GM12878 (cell line): Measurements from ENCODE around the gene BUB3. TPM values are rescaled to one million over a fixed set of nuclear protein-coding genes. Genes with fewer than 3 reads are reported as not detected.

Experiments used
- ATAC-seq: fragments of 200-7000 bp; cut with Tn5 transposase; 3 replicates; pipeline ENCODE4 v1.9.1; 2020; ENCODE audit warnings: mild to moderate bottlenecking, moderate library complexity
- BruUV-seq: library from RNA; stranded (reverse); fragments of 400-500 nt; replicated peaks from 2 replicates; lab custom pipeline; 2021; lab: Mats Ljungman, UMichigan
- CTCF ChIA-PET: fragments of 300-600 bp; sonication (Branson Sonifier 250); formaldehyde crosslinking; extraction: SDS; loops from one replicate; lab custom pipeline; 2021; ENCODE audit warnings: inconsistent platforms; lab: Yijun Ruan, JAX
- POLR2A ChIA-PET: fragments of 350-600 bp; formaldehyde crosslinking; extraction: SDS; loops from one replicate; lab custom pipeline; 2021; ENCODE audit warnings: inconsistent platforms; lab: Charles Lee
- RAD21 ChIA-PET: fragments of 300-600 bp; sonication (Branson Sonifier 250); formaldehyde crosslinking; loops from one replicate; lab custom pipeline; 2023; ENCODE audit warnings: antibody characterized with exemption; ENCODE audit not compliant: unreplicated experiment; lab: Charles Lee
- SMC1A ChIA-PET: fragments of 300-600 bp; sonication (Branson Sonifier 250); formaldehyde crosslinking; loops from one replicate; lab custom pipeline; 2023; ENCODE audit not compliant: unreplicated experiment, uncharacterized antibody; lab: Charles Lee
- DNase-seq: peaks from one replicate; pipeline ENCODE4 v3.0.0-alpha.2; 2011; ENCODE audit warnings: low read depth, low spot score
- FAIRE-seq: peaks from 3 replicates; lab custom pipeline; 2011; peaks lifted over from hg19 to GRCh38; lab: Jason Lieb, UNC
- H2AFZ ChIP-seq: 2 replicates; pipeline ENCODE4 v1.6.0; 2011; ENCODE audit warnings: low read depth, low read length, control low read depth; ENCODE audit not compliant: control insufficient read depth
- H3K27ac ChIP-seq: 2 replicates; pipeline ENCODE4 v1.5.1; 2011; ENCODE audit warnings: control low read depth; ENCODE audit not compliant: control insufficient read depth, insufficient read depth
- H3K27me3 ChIP-seq, 2 experiments: replicated peaks in 1 of 2; 2 replicates each; pipeline versions ENCODE4 v1.6.0 to v1.6.1; 2011; ENCODE audit warnings: low read length in 1 of 2; ENCODE audit not compliant: control insufficient read depth in 2 of 2, insufficient read depth in 2 of 2
- H3K36me3 ChIP-seq, 2 experiments: 2 replicates each; pipeline ENCODE4 v1.5.1; 2011; ENCODE audit warnings: low read length in 1 of 2; ENCODE audit not compliant: control insufficient read depth in 2 of 2, insufficient read depth in 2 of 2
- H3K4me1 ChIP-seq: 2 replicates; pipeline ENCODE4 v1.6.1; 2011; ENCODE audit warnings: mild to moderate bottlenecking, low read length, moderate library complexity, mixed read lengths; ENCODE audit not compliant: control insufficient read depth, insufficient read depth
- H3K4me2 ChIP-seq: 2 replicates; pipeline ENCODE4 v1.6.0; 2011; ENCODE audit warnings: control low read depth; ENCODE audit not compliant: control insufficient read depth, insufficient read depth
- H3K4me3 ChIP-seq: fragments of 200-600 bp; sonication (generic); 2 replicates; pipeline ENCODE4 v1.5.1; 2016
- H3K79me2 ChIP-seq: 2 replicates; pipeline ENCODE4 v1.6.0; 2011; ENCODE audit warnings: low read length; ENCODE audit not compliant: control insufficient read depth, insufficient read depth
- H3K9ac ChIP-seq: 2 replicates; pipeline ENCODE4 v1.8.0; 2011; ENCODE audit warnings: low read length, control low read depth, mixed read lengths; ENCODE audit not compliant: control insufficient read depth, insufficient read depth
- H3K9me3 ChIP-seq: replicated peaks from 3 replicates; pipeline ENCODE4 v1.5.1; 2011; ENCODE audit warnings: mild to moderate bottlenecking, low read length; ENCODE audit not compliant: control insufficient read depth, insufficient read depth
- H4K20me1 ChIP-seq: 2 replicates; pipeline ENCODE4 v1.6.0; 2011; ENCODE audit not compliant: control insufficient read depth, insufficient read depth
- CHD4 ChIP-seq: fragments of 200-600 bp; sonication (generic); IDR thresholded peaks from 2 replicates; pipeline ENCODE4 v1.6.1; 2016; ENCODE audit warnings: mild to moderate bottlenecking
- DPF2 ChIP-seq: fragments of 450-650 bp; IDR thresholded peaks from 2 replicates; pipeline ENCODE4 v1.6.1; 2017; ENCODE audit warnings: mild to moderate bottlenecking
- EGR1 ChIP-seq, 2 experiments: IDR thresholded peaks; 1 replicate in 1 of 2; 2 replicates in 1 of 2; pipeline ENCODE4 v1.6.1; 2011 to 2012; ENCODE audit warnings: low read depth in 2 of 2, low read length in 2 of 2, borderline replicate concordance in 1 of 2, mild to moderate bottlenecking in 1 of 2, moderate library complexity in 1 of 2
- HCFC1 ChIP-seq: fragments of 150-350 bp; IDR thresholded peaks from 2 replicates; pipeline ENCODE4 v1.6.1; 2014; ENCODE audit warnings: low read length
- HDAC2 ChIP-seq: fragments of 200-600 bp; sonication (generic); IDR thresholded peaks from 2 replicates; pipeline ENCODE4 v1.6.1; 2017
- HSF1 ChIP-seq: fragments of 150-350 bp; IDR thresholded peaks from 2 replicates; pipeline ENCODE4 v1.6.1; 2014; ENCODE audit warnings: mild to moderate bottlenecking, low read depth, low read length
- MTA3 ChIP-seq: IDR thresholded peaks from 2 replicates; pipeline ENCODE4 v1.6.1; 2012; ENCODE audit warnings: low read length, inconsistent platforms, borderline replicate concordance
- PML ChIP-seq: IDR thresholded peaks from 2 replicates; pipeline ENCODE4 v1.6.1; 2012; ENCODE audit warnings: low read length, inconsistent platforms
- RBBP5 ChIP-seq: fragments of 200-600 bp; sonication (generic); conservative IDR thresholded peaks from 2 replicates; pipeline ENCODE4 v1.6.1; 2016
- RELB ChIP-seq: fragments of 450-650 bp; IDR thresholded peaks from 2 replicates; pipeline ENCODE4 v1.6.1; 2017; ENCODE audit warnings: low read depth, mild to moderate bottlenecking, moderate library complexity
- SMARCA5 ChIP-seq: fragments of 450-650 bp; IDR thresholded peaks from 2 replicates; pipeline ENCODE4 v1.6.1; 2017; ENCODE audit warnings: mild to moderate bottlenecking
- ZNF592 ChIP-seq: fragments of 450-650 bp; IDR thresholded peaks from 2 replicates; pipeline ENCODE4 v1.6.1; 2017; ENCODE audit warnings: mild to moderate bottlenecking, moderate library complexity
- ZZZ3 ChIP-seq: IDR thresholded peaks from 2 replicates; pipeline ENCODE4 v1.6.1; 2011; ENCODE audit warnings: low read depth; ENCODE audit not compliant: control insufficient read depth, insufficient read length
- WGBS: methylation state at CpG from one replicate; pipeline ENCODE4 v1.1.6; 2016; ENCODE audit warnings: low lambda C conversion rate; ENCODE audit not compliant: insufficient replicate concordance, insufficient coverage; ENCODE audit errors: missing lambda C conversion rate; 5-methylcytosine and 5-hydroxymethylcytosine counted together
- in situ Hi-C: fragments of 300-500 bp; cut with MboI; formaldehyde crosslinking; loops from 9 replicates; pipeline ENCODE4 v1.14.3; 2018; ENCODE audit warnings: mixed read lengths
- intact Hi-C: fragments of 100-400 bp; cut with micrococcal nuclease; formaldehyde crosslinking; loops from one replicate; pipeline ENCODE4 v1.14.2; 2022; ENCODE audit not compliant: unreplicated experiment
- polyA plus RNA-seq, 11 experiments: library from polyadenylated mRNA; depleted of rRNA in 4 of 11; unstranded in 6 of 11; stranded (reverse) in 5 of 11; fragments of >200 nt; fragmentation: Nextera tagmentation in 4 of 11; fragmentation: Illumina TruSeq in 1 of 11; extraction: Ambion mirVana in 4 of 11; extraction: Trizol in 1 of 11; gene quantifications; 1 replicate in 1 of 11; 2 replicates in 10 of 11; pipeline versions ENCODE4 v1.2.1 to v1.2.3, GENCODE V29; 2011 to 2016; ENCODE audit warnings: inconsistent platforms in 2 of 11, missing spikeins in 2 of 11, low read depth in 1 of 11
- total RNA-seq, 4 experiments: library from RNA; depleted of rRNA in 3 of 4; stranded (reverse); fragments of >200 nt in 3 of 4; fragmentation: Illumina TruSeq in 1 of 4; extraction: Trizol in 1 of 4; gene quantifications; 2 replicates each; pipeline versions ENCODE4 v1.2.1 to v1.2.3, GENCODE V29; 2013 to 2021

The BUB3 gene
- total and polyA plus RNA-seq, 10 of the 15 experiments (the other 5 are each of a cell fraction or from before 2014, with no cell fraction given) = 260 to 1,126 (median 441) TPM

- TF ChIP-seq RELB (no peak), HCFC1 (no peak), MTA3 (no peak), HSF1 (no peak), CHD4 (no peak)
Observed at GRCh38 chr10:123204127-123204461, 49.9 kb downstream of the BUB3 start (continued).

DNA sequence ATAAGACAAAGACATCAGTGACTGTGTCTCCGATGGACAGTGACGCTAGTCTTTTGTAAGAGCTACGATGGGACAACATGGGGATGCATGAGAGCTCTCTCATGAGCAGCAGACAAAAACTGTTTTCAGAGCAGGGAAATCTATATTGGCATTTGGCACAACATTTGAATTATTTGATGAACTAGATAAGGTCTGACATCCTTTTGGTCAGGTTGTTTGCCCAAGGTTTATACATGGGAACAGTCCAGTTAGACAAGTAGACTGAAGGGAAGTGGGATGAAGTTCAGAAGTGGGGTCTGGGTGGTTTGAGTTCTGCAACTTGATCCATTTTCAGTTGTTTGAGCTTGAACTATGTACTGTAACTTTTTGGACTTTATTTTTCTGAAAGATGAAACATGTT is 50.8 kb downstream of the BUB3 start:
- FAIRE-seq (no peak), DNase-seq (no peak), ATAC-seq (no peak)
- Histone ChIP-seq H4K20me1 (no peaks in the 10 kb centered on the region), H2AFZ (no peak overlapping the region), H3K4me1 (peaks cover 7% of the 10 kb centered on the region), H3K4me3 (no peak overlapping the region), H3K4me2 (no peak overlapping the region), H3K27me3 (no peaks in the 10 kb centered on the region), H3K27ac (no peak overlapping the region), H3K9me3 (peaks cover 3% of the 10 kb centered on the region), H3K79me2 (no peaks in the 10 kb centered on the region), H3K36me3 (no peaks in the 10 kb centered on the region), H3K9ac (no peak overlapping the region)
- SMC1A ChIA-PET = interaction anchor here (1.2 kb wide), 1 partner anchor 36 kb away, joined by 3 read pairs; no protein-coding TSS in a partner anchor
- RAD21 ChIA-PET = no interaction called here
- intact Hi-C loops (no loop called here), in situ Hi-C loops (no loop called here)
- no TSS peak for BruUV-seq
- POLR2A ChIA-PET = no interaction called here
- CTCF ChIA-PET = no interaction called here
- 97% methylated on average over 3 of the region's 3 CpGs for WGBS
- TF ChIP-seq HDAC2 = no peak
- TF ChIP-seq HSF1 = no peak
- no peak for TF ChIP-seq RBBP5
- TF ChIP-seq PML = no peak
- no peak for TF ChIP-seq EGR1 (IDR thresholded peaks at IDR 0.05; ENCODE audit: borderline replicate concordance in 1 of 2, low read depth in 2 of 2, low read length in 2 of 2)
- TF ChIP-seq RELB = no peak
- no peak for TF ChIP-seq ZNF592
- TF ChIP-seq DPF2 = no peak
- TF ChIP-seq ZZZ3 = no peak
- no peak for TF ChIP-seq SMARCA5
